Endodermal cell (in vitro differentiated cells): ENCODE results near the gene KCNC1. TPM values are rescaled to one million over a fixed set of nuclear protein-coding genes. Genes with fewer than 3 reads are reported as not detected.

ENCODE experiments used
- DNase-seq: peaks from one replicate; pipeline ENCODE4 v3.0.0-alpha.2; 2017
- H3K27ac ChIP-seq: 2 replicates; pipeline ENCODE4 v1.5.1; 2013; ENCODE audit warnings: mild to moderate bottlenecking, low read depth, low read length, moderate library complexity
- H3K27me3 ChIP-seq: 2 replicates; pipeline ENCODE4 v1.6.1; 2013; ENCODE audit warnings: mild to moderate bottlenecking, low read length, moderate library complexity; ENCODE audit not compliant: insufficient read depth, control insufficient read depth, poor library complexity, severe bottlenecking
- H3K36me3 ChIP-seq: 2 replicates; pipeline ENCODE4 v1.7.0; 2013; ENCODE audit warnings: mild to moderate bottlenecking, low read length, moderate library complexity; ENCODE audit not compliant: control insufficient read depth, insufficient read depth
- H3K4me1 ChIP-seq: one replicate; pipeline ENCODE4 v1.7.0; 2013; ENCODE audit warnings: low read length; ENCODE audit not compliant: control insufficient read depth, insufficient read depth
- H3K4me3 ChIP-seq: 2 replicates; pipeline ENCODE4 v1.5.1; 2013; ENCODE audit warnings: mild to moderate bottlenecking, low read length, moderate library complexity
- H3K9ac ChIP-seq: 2 replicates; pipeline ENCODE4 v1.6.1; 2013; ENCODE audit warnings: mild to moderate bottlenecking, low read length, moderate library complexity; ENCODE audit not compliant: poor library complexity, severe bottlenecking; ENCODE audit errors: extremely low read depth
- H3K9me3 ChIP-seq: 2 replicates; pipeline ENCODE4 v1.6.1; 2013; ENCODE audit warnings: mild to moderate bottlenecking, low read length, moderate library complexity; ENCODE audit not compliant: control insufficient read depth
- H3K27ac Mint-ChIP-seq: 2 replicates; pipeline ENCODE4 v1.8.0; 2020; ENCODE audit warnings: mixed read lengths
- H3K27me3 Mint-ChIP-seq: 2 replicates; pipeline ENCODE4 v1.8.0; 2021; ENCODE audit warnings: mild to moderate bottlenecking, mixed read lengths; ENCODE audit not compliant: insufficient read depth
- H3K36me3 Mint-ChIP-seq: 2 replicates; pipeline ENCODE4 v1.8.0; 2020; ENCODE audit warnings: low read depth, mixed read lengths
- H3K4me1 Mint-ChIP-seq: 2 replicates; pipeline ENCODE4 v1.8.0; 2020; ENCODE audit warnings: mixed read lengths
- H3K4me3 Mint-ChIP-seq: 2 replicates; pipeline ENCODE4 v1.8.0; 2020; ENCODE audit warnings: mild to moderate bottlenecking, moderate library complexity, mixed read lengths
- H3K9me3 Mint-ChIP-seq: 2 replicates; pipeline ENCODE4 v1.8.0; 2020; ENCODE audit warnings: mild to moderate bottlenecking, mixed read lengths
- CTCF ChIP-seq: fragments of 200-600 bp; sonication (generic); conservative IDR thresholded peaks from 2 replicates; pipeline ENCODE4 v1.5.0; 2021; ENCODE audit warnings: antibody characterized with exemption, mild to moderate bottlenecking
- WGBS, 2 experiments: methylation state at CpG; one replicate each; pipeline versions ENCODE4 v1.1.5 to v1.1.7; 2013; ENCODE audit warnings: missing lambda C conversion rate in 2 of 2, mixed read lengths in 1 of 2; ENCODE audit not compliant: insufficient coverage in 1 of 2, insufficient read length in 1 of 2; 5-methylcytosine and 5-hydroxymethylcytosine counted together
- total RNA-seq, 2 donors: library from RNA; stranded (reverse); fragmentation: NEBNext Ultra II Directional in 1 of 2; extraction: Animal tissue kit (Norgen Biotek cat#: 25700) in 1 of 2; gene quantifications; 2 replicates in 1 of 2; 3 replicates in 1 of 2; pipeline ENCODE4 v1.2.1, GENCODE V29; 2021

The KCNC1 gene
- total RNA-seq, 2 donors from 2014 or later = not detected

DNA sequence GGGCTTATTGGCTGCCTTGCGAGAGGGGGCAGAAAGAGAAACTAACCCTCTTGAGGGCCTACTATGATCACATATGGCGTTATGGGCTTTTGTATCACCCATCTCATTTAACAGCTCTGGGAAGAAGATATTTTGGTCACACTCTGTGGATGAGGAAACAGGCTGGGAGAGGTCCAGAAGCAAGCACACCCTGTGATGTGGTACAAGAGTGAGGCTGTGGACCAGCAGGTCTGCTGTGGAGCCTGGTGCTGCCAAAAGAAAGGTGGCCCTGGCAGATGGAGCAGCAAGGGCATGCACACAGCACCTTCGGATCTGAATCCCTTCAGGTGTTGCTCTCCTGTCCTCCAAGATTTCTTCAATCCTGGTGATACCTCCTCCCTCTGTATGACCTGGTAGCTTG, 64.1 kb downstream of the KCNC1 start:
- peaks cover 5% of the 10 kb centered on the region for H3K4me1 Mint-ChIP-seq
- 90 to 100% methylated on average over 1 to 3 of the region's 3 CpGs for WGBS, 2 experiments
- Histone ChIP-seq H3K4me1 (no peaks in the 10 kb centered on the region), H3K4me3 (no peak overlapping the region), H3K36me3 (no peaks in the 10 kb centered on the region), H3K27ac (no peak overlapping the region), H3K9ac (no peak overlapping the region), H3K27me3 (no peaks in the 10 kb centered on the region), H3K9me3 (no peaks in the 10 kb centered on the region)
- DNase-seq = no peak
- H3K36me3 Mint-ChIP-seq = no peaks in the 10 kb centered on the region
- H3K27ac Mint-ChIP-seq = no peak overlapping the region
- H3K27me3 Mint-ChIP-seq = peaks cover 3% of the 10 kb centered on the region
- no peaks in the 10 kb centered on the region for H3K9me3 Mint-ChIP-seq
- no peak for TF ChIP-seq CTCF
- no peak overlapping the region for H3K4me3 Mint-ChIP-seq

- Histone ChIP-seq H3K27ac (no peak overlapping the region), H3K9me3 (no peaks in the 10 kb centered on the region), H3K4me3 (no peak overlapping the region), H3K27me3 (no peaks in the 10 kb centered on the region), H3K36me3 (no peaks in the 10 kb centered on the region), H3K4me1 (no peaks in the 10 kb centered on the region), H3K9ac (no peak overlapping the region)
- H3K27ac Mint-ChIP-seq = no peak overlapping the region
- H3K4me3 Mint-ChIP-seq = no peak overlapping the region
- TF ChIP-seq CTCF = no peak
- peaks cover 5% of the 10 kb centered on the region for H3K4me1 Mint-ChIP-seq
- peaks cover 3% of the 10 kb centered on the region for H3K27me3 Mint-ChIP-seq
- no peaks in the 10 kb centered on the region for H3K9me3 Mint-ChIP-seq
- WGBS, 2 experiments = 88% methylated on average over 3 to 5 of the region's 5 CpGs
- no peak for DNase-seq
- H3K36me3 Mint-ChIP-seq = no peaks in the 10 kb centered on the region
These were observed 64.6 kb downstream of the KCNC1 start for GRCh38 chr11:17799147-17799546.

DNA sequence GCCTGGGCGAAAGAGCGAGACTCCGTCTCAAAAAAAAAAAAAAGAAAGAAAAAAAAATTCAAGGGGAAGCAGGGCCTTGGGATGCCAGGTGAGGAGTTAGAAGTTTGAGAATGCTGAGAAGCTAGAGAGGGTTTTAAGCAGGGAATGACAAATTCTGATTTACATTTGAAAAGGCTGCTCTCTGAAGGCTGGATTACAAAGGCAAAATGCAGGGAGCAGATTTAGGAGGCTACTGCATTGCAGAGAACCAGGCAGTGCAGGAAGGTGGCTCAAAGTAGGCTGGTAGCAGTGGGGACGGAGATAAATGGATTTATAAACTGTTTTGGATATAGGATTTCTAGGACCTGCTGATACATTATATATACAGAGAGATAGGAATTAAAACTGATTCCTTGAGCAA, 66.6 kb downstream of the KCNC1 start:
- Histone ChIP-seq H3K36me3 (no peaks in the 10 kb centered on the region), H3K27me3 (no peaks in the 10 kb centered on the region), H3K4me1 (no peaks in the 10 kb centered on the region), H3K9me3 (no peaks in the 10 kb centered on the region), H3K4me3 (no peak overlapping the region), H3K27ac (no peak overlapping the region), H3K9ac (no peak overlapping the region)
- WGBS, 2 experiments = 74 to 100% methylated on average over 1 to 3 of the region's 4 CpGs
- peaks cover 5% of the 10 kb centered on the region for H3K4me1 Mint-ChIP-seq
- H3K27ac Mint-ChIP-seq = no peak overlapping the region
- H3K9me3 Mint-ChIP-seq = no peaks in the 10 kb centered on the region
- peak; percentile 53 for DNase-seq
- TF ChIP-seq CTCF = no peak
- H3K36me3 Mint-ChIP-seq = no peaks in the 10 kb centered on the region
- no peak overlapping the region for H3K4me3 Mint-ChIP-seq
- H3K27me3 Mint-ChIP-seq = peaks cover 3% of the 10 kb centered on the region
